ENCODE data around the gene SAP30BP. TPM values are rescaled to one million over a fixed set of nuclear protein-coding genes. Genes with fewer than 3 reads are reported as not detected.

SAP30BP gene
- total and polyA plus RNA-seq, 2 of the 13 experiments (the other 11 are each of a cell fraction or from before 2014, with no cell fraction given), result 67.7 to 99.4 TPM

- TF ChIP-seq ZBTB42 (CRISPR knock-in tag; IDR thresholded peaks at IDR 0.05), result no peak
- no peak for TF ChIP-seq XBP1 (CRISPR knock-in tag; IDR thresholded peaks at IDR 0.05)
- TF ChIP-seq, protein P1, sequence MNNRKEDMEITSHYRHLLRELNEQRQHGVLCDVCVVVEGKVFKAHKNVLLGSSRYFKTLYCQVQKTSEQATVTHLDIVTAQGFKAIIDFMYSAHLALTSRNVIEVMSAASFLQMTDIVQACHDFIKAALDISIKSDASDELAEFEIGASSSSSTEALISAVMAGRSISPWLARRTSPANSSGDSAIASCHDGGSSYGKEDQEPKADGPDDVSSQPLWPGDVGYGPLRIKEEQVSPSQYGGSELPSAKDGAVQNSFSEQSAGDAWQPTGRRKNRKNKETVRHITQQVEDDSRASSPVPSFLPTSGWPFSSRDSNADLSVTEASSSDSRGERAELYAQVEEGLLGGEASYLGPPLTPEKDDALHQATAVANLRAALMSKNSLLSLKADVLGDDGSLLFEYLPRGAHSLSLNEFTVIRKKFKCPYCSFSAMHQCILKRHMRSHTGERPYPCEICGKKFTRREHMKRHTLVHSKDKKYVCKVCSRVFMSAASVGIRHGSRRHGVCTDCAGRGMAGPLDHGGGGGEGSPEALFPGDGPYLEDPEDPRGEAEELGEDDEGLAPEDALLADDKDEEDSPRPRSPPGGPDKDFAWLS (CRISPR knock-in tag; IDR thresholded peaks at IDR 0.05; ENCODE audit: borderline replicate concordance), result 0 out of 2 replicates have a peak, but pooled peaks have one; percentile 34
- no peak for TF ChIP-seq ZFYVE20 (CRISPR knock-in tag; IDR thresholded peaks at IDR 0.05; ENCODE audit: borderline replicate concordance, low read depth)
- TF ChIP-seq ZNF256 (CRISPR knock-in tag; conservative IDR thresholded peaks at IDR 0.05), result no peak
- TF ChIP-seq, protein P2, sequence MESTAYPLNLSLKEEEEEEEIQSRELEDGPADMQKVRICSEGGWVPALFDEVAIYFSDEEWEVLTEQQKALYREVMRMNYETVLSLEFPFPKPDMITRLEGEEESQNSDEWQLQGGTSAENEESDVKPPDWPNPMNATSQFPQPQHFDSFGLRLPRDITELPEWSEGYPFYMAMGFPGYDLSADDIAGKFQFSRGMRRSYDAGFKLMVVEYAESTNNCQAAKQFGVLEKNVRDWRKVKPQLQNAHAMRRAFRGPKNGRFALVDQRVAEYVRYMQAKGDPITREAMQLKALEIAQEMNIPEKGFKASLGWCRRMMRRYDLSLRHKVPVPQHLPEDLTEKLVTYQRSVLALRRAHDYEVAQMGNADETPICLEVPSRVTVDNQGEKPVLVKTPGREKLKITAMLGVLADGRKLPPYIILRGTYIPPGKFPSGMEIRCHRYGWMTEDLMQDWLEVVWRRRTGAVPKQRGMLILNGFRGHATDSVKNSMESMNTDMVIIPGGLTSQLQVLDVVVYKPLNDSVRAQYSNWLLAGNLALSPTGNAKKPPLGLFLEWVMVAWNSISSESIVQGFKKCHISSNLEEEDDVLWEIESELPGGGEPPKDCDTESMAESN (CRISPR knock-in tag; conservative IDR thresholded peaks at IDR 0.05), result 0 out of 2 replicates have a peak, but pooled peaks have one; percentile 28
- no peak for TF ChIP-seq TCF7L2 (IDR thresholded peaks at IDR 0.05; ENCODE audit: low read depth, low read length)
- TF ChIP-seq ZNF589 (CRISPR knock-in tag; conservative IDR thresholded peaks at IDR 0.05), result no peak
- no peak for TF ChIP-seq FOXC1 (CRISPR knock-in tag; IDR thresholded peaks at IDR 0.05; ENCODE audit: borderline replicate concordance)
- TF ChIP-seq TEAD2 (CRISPR knock-in tag; IDR thresholded peaks at IDR 0.05), result no peak
- no peak for TF ChIP-seq ZNF530 (CRISPR knock-in tag; IDR thresholded peaks at IDR 0.05; ENCODE audit: low read depth)
- TF ChIP-seq ZNF44 (CRISPR knock-in tag; IDR thresholded peaks at IDR 0.05), result no peak
- 0 out of 2 replicates have a peak, but pooled peaks have one; percentile 22 for TF ChIP-seq NR2C2 (CRISPR knock-in tag; IDR thresholded peaks at IDR 0.05; ENCODE audit: borderline replicate concordance)
- TF ChIP-seq E2F1 (CRISPR knock-in tag; IDR thresholded peaks at IDR 0.05), result no peak
- no peak for TF ChIP-seq ZSCAN22 (CRISPR knock-in tag; IDR thresholded peaks at IDR 0.05)
- TF ChIP-seq JDP2 (CRISPR knock-in tag; IDR thresholded peaks at IDR 0.05; ENCODE audit: borderline replicate concordance), result no peak
- TF ChIP-seq ZNF691 (CRISPR knock-in tag; IDR thresholded peaks at IDR 0.05; ENCODE audit: borderline replicate concordance, low read depth), result no peak
- TF ChIP-seq MYPOP (CRISPR knock-in tag; IDR thresholded peaks at IDR 0.05), result peak; percentile 37; the same call in 1 of the 2 replicates
- TF ChIP-seq ZNF563 (CRISPR knock-in tag; IDR thresholded peaks at IDR 0.05), result no peak
- no peak for TF ChIP-seq ZNF205 (CRISPR knock-in tag; IDR thresholded peaks at IDR 0.05)
- TF ChIP-seq JUND (CRISPR knock-in tag; IDR thresholded peaks at IDR 0.05), result no peak
- TF ChIP-seq HDAC2 (CRISPR knock-in tag; IDR thresholded peaks at IDR 0.05), result no peak
- TF ChIP-seq ZSCAN20 (CRISPR knock-in tag; IDR thresholded peaks at IDR 0.05; ENCODE audit: borderline replicate concordance), result no peak
Measured at GRCh38 chr17:75720656-75721462, 53.7 kb downstream of the SAP30BP start, which contains the start of gene ITGB4 (continued).
